ENCODE data around the gene TGFBR2. TPM values are rescaled to one million over a fixed set of nuclear protein-coding genes. Genes with fewer than 3 reads are reported as not detected.

The TGFBR2 gene
- polyA plus RNA-seq, 1 of the 3 experiments (the other 2 are of a cell fraction) = 48.3 TPM

GRCh38 chr3:30741889-30742288, 135.5 kb downstream of the TGFBR2 start (continued):
- TF ChIP-seq ZBTB33 (IDR thresholded peaks at IDR 0.05; ENCODE audit: borderline replicate concordance, low read depth) = no peak
- TF ChIP-seq IRF3 (IDR thresholded peaks at IDR 0.05; ENCODE audit: low read depth, low read length) = no peak

GRCh38 chr3:30742796-30743619, 136.6 kb downstream of the TGFBR2 start:
- H3K27ac ChIP-seq (ENCODE audit: low read depth in 2 of 2, low read length in 1 of 2) = no peak overlapping the region
- H3K4me1 ChIP-seq (ENCODE audit: control insufficient read depth in 1 of 2, insufficient read depth in 2 of 2, low read depth in 1 of 2, low read length in 1 of 2) = peaks cover 0 to 12% of the 10 kb centered on the region in 2 experiments; a peak in 1 of 4 replicates
- 92% methylated on average over 4 of the region's 4 CpGs for WGBS (ENCODE audit: low lambda C conversion rate)
- H2AFZ ChIP-seq (ENCODE audit: low read depth) = no peak overlapping the region
- no peak for DNase-seq
- no peaks in the 10 kb centered on the region for H4K20me1 ChIP-seq (ENCODE audit: insufficient read depth)
- no peak overlapping the region for H3K4me3 ChIP-seq (ENCODE audit: low read depth in 2 of 2, low read length in 1 of 2)
- no peaks in the 10 kb centered on the region for H3K9me2 ChIP-seq
- H3K9me3 ChIP-seq = no peaks in the 10 kb centered on the region
- no peak overlapping the region for H3K4me2 ChIP-seq
- CTCF ChIA-PET = interaction anchor here (1.0 to 1.5 kb wide), 4 partner anchors 8 to 700 kb away, joined by 3 to 6 read pairs (median 4); no protein-coding TSS in a partner anchor
- no peak overlapping the region for H3K9ac ChIP-seq
- no peak for TF ChIP-seq MEF2A (IDR thresholded peaks at IDR 0.05; ENCODE audit: borderline replicate concordance, low read depth)
- TF ChIP-seq CTCF (IDR thresholded peaks at IDR 0.05) = no peak
- TF ChIP-seq IRF3 (IDR thresholded peaks at IDR 0.05; ENCODE audit: low read depth, low read length) = no peak
- TF ChIP-seq NFIC (IDR thresholded peaks at IDR 0.05; ENCODE audit: borderline replicate concordance) = no peak
- TF ChIP-seq FOSL2 (IDR thresholded peaks at IDR 0.05; ENCODE audit: borderline replicate concordance, low read depth) = no peak
- TF ChIP-seq ELF1 (IDR thresholded peaks at IDR 0.05) = no peak
- H3K27me3 ChIP-seq (ENCODE audit: insufficient read depth) = no peaks in the 10 kb centered on the region
- H3K79me2 ChIP-seq (ENCODE audit: insufficient read depth) = no peaks in the 10 kb centered on the region
- H3F3A ChIP-seq (replicated peaks; ENCODE audit: insufficient read depth) = no peaks in the 10 kb centered on the region
- POLR2A ChIA-PET = no interaction called here
- no peaks in the 10 kb centered on the region for H3K36me3 ChIP-seq (replicated peaks in 1 of 2; ENCODE audit: control insufficient read depth in 1 of 2, insufficient read depth in 2 of 2, low read length in 1 of 2)
